Glutamatergic neuron (in vitro differentiated cells): Measurements from ENCODE around the gene ROR2. TPM values are rescaled to one million over a fixed set of nuclear protein-coding genes. Genes with fewer than 3 reads are reported as not detected.

Experiments
- DNase-seq: peaks from one replicate; pipeline ENCODE4 v3.0.0; 2022
- H3K27ac Mint-ChIP-seq: one replicate; pipeline ENCODE4 v1.8.0; 2020; ENCODE audit warnings: mild to moderate bottlenecking, mixed read lengths, inconsistent platforms; ENCODE audit not compliant: unreplicated experiment
- H3K27me3 Mint-ChIP-seq: one replicate; pipeline ENCODE4 v1.8.0; 2020; ENCODE audit warnings: mild to moderate bottlenecking, moderate library complexity, mixed read lengths, inconsistent platforms; ENCODE audit not compliant: unreplicated experiment
- H3K36me3 Mint-ChIP-seq: one replicate; pipeline ENCODE4 v1.8.0; 2020; ENCODE audit warnings: mild to moderate bottlenecking, mixed read lengths, inconsistent platforms; ENCODE audit not compliant: unreplicated experiment
- H3K4me1 Mint-ChIP-seq: one replicate; pipeline ENCODE4 v1.8.0; 2020; ENCODE audit warnings: mild to moderate bottlenecking, low read depth, mixed read lengths, inconsistent platforms; ENCODE audit not compliant: unreplicated experiment
- H3K4me3 Mint-ChIP-seq: one replicate; pipeline ENCODE4 v1.8.0; 2020; ENCODE audit warnings: mild to moderate bottlenecking, mixed read lengths, inconsistent platforms; ENCODE audit not compliant: unreplicated experiment
- H3K9me3 Mint-ChIP-seq: one replicate; pipeline ENCODE4 v1.8.0; 2020; ENCODE audit warnings: mild to moderate bottlenecking, moderate library complexity, mixed read lengths, inconsistent platforms; ENCODE audit not compliant: unreplicated experiment
- total RNA-seq: library from RNA; stranded (reverse); fragmentation: NEBNext Ultra II Directional; extraction: Animal tissue kit (Norgen Biotek cat#: 25700); gene quantifications from one replicate; pipeline ENCODE4 v1.2.1, GENCODE V29; 2021; ENCODE audit not compliant: unreplicated experiment
- TF ChIP-seq, protein P1 (sequence below): fragments of 200-600 bp; sonication (generic); IDR thresholded peaks from one replicate; pipeline ENCODE4 v1.5.0; 2021; ENCODE audit not compliant: partially characterized antibody, unreplicated experiment

The ROR2 gene
- total RNA-seq, 1 donor from 2014 or later: 51.1 TPM

DNA sequence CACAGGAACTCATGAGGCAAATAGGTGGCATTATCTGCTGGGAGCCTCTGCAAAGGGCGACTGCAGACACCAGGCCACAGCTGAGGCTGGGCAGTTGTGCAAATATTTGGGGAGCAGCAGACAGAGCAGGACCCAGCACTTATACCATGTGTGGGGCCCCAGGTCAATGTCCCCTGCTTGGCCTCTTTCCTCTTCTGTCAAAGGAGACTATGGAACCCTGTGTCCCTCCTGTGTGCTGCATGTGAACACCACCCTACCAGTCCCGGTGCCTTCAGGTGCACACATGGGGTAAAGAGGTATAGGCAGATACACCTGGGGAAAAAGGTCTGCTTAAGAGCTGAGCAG, 50.8 kb downstream of the ROR2 start:
- TF ChIP-seq, protein P1, sequence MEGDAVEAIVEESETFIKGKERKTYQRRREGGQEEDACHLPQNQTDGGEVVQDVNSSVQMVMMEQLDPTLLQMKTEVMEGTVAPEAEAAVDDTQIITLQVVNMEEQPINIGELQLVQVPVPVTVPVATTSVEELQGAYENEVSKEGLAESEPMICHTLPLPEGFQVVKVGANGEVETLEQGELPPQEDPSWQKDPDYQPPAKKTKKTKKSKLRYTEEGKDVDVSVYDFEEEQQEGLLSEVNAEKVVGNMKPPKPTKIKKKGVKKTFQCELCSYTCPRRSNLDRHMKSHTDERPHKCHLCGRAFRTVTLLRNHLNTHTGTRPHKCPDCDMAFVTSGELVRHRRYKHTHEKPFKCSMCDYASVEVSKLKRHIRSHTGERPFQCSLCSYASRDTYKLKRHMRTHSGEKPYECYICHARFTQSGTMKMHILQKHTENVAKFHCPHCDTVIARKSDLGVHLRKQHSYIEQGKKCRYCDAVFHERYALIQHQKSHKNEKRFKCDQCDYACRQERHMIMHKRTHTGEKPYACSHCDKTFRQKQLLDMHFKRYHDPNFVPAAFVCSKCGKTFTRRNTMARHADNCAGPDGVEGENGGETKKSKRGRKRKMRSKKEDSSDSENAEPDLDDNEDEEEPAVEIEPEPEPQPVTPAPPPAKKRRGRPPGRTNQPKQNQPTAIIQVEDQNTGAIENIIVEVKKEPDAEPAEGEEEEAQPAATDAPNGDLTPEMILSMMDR: no peak
- H3K4me3 Mint-ChIP-seq: peak overlapping the region; percentile 77

DNA sequence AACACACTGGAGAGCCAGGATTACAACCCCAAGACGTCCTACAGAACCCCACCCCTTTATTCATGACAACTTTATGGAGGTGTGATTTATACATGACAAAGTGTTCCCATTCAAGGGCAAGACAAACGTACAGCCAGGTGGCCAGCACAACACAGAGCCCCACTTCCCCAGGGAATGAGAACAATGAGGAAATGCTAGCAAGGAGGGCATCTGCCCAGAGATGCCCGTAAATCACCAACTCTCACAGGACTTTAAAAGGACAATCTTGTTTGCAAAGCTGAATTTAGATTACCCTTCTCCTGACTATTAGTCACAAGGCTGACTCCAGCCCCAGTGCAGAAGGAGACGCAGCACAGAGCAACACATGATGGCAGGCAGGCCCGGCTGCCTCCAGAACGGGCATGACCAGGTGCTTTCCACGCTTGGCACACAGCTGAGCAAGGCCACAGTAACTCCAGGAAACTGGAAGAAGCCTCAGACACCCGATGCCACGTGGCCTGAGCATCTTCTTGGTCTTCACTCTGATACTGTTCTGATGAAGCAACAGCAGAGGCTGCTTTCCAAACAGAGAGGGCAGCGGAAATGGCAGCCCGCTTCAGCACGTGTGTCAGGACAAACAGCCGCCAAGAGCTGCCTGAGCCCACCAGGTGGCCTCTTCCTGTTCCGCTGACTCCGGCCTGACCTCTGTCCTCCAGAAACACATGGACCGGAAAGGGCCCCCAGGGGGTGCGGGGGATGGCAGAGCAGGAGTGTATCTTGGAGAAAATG, 51.4 kb downstream of the ROR2 start:
- peaks cover 66% of the 10 kb centered on the region for H3K4me1 Mint-ChIP-seq
- H3K27ac Mint-ChIP-seq: peak overlapping the region; percentile 73
- peaks cover 1% of the 10 kb centered on the region for H3K36me3 Mint-ChIP-seq
- H3K4me3 Mint-ChIP-seq: peak overlapping the region; percentile 69
- peak; percentile 59 for DNase-seq
- TF ChIP-seq, protein P1: no peak
- peaks cover 10% of the 10 kb centered on the region for H3K9me3 Mint-ChIP-seq
- peaks cover 12% of the 10 kb centered on the region for H3K27me3 Mint-ChIP-seq

More for the DNA sequence above, 50.8 kb downstream of the ROR2 start:
- peaks cover 8% of the 10 kb centered on the region for H3K9me3 Mint-ChIP-seq
- peaks cover 63% of the 10 kb centered on the region for H3K4me1 Mint-ChIP-seq
- H3K36me3 Mint-ChIP-seq: no peaks in the 10 kb centered on the region
- peaks cover 8% of the 10 kb centered on the region for H3K27me3 Mint-ChIP-seq
- peak overlapping the region; percentile 93 for H3K27ac Mint-ChIP-seq
- DNase-seq: no peak

DNA sequence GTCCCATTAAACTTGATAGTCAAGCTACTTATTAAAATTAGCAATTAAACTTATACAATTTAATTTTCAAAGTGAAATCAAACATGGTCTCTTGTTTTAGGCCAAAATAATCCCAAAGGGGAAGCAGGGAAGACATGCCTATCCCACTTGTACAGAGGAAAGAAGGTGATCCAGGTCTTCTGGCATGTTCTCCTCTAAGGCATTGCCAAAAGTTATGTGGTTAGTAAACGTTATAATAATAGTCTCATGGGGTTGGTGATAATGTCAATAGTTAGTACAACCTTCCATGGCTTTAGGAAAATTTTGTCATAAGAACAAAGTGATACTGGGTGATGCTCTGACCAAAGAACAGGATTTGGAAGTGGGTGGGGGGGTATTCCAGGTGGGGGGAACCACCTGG, 52.8 kb downstream of the ROR2 start:
- peaks cover 12% of the 10 kb centered on the region for H3K27me3 Mint-ChIP-seq
- H3K9me3 Mint-ChIP-seq: peaks cover 12% of the 10 kb centered on the region
- no peak for DNase-seq
- H3K27ac Mint-ChIP-seq: peak overlapping the region; percentile 28
- H3K4me1 Mint-ChIP-seq: peaks cover 57% of the 10 kb centered on the region
- H3K4me3 Mint-ChIP-seq: peak overlapping the region; percentile 65
- H3K36me3 Mint-ChIP-seq: peaks cover 5% of the 10 kb centered on the region
- TF ChIP-seq, protein P1: no peak

DNA sequence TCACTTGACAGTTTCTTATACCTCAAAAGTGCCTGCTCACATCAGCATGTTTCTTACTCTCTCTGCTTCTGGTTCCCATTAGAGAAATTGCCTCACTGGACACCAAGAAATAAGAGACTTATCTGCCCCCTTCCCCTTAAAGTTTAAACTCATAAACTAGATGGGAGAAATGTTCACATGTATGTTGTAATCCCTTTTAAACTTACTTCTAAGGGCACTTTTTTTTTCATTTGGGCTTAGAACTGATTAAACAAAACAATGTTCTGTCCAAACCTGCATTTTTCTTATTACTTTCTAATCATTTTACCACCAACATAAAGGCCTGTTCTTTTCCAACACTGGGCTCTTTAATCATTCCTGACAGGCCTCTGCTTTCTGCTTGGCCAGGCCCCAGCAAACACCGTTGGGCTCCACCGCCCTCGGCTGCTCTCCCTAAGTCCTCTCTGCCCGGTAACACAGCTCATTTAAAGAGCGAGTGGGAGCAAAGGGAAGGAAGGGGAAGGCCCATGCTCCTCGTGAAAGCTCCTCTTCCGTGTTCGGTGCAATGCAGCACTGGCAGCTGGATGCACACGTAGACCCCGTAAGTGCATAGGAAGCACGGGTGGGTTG, 53.4 kb downstream of the ROR2 start:
- Mint-ChIP-seq H3K4me1 (peaks cover 52% of the 10 kb centered on the region), H3K36me3 (peaks cover 5% of the 10 kb centered on the region)

More for the DNA sequence above, 53.4 kb downstream of the ROR2 start:
- TF ChIP-seq, protein P1: no peak
- Mint-ChIP-seq H3K27me3 (peaks cover 12% of the 10 kb centered on the region), H3K9me3 (peaks cover 12% of the 10 kb centered on the region), H3K27ac (peak overlapping the region; percentile 28), H3K4me3 (peak overlapping the region; percentile 65)
- DNase-seq: no peak
